ENCODE results near the gene TRIM26. TPM values are rescaled to one million over a fixed set of nuclear protein-coding genes. Genes with fewer than 3 reads are reported as not detected.

TRIM26 gene
- polyA plus RNA-seq, 3 donors: 16.4 to 26.4 (median 26.0) TPM

DNA sequence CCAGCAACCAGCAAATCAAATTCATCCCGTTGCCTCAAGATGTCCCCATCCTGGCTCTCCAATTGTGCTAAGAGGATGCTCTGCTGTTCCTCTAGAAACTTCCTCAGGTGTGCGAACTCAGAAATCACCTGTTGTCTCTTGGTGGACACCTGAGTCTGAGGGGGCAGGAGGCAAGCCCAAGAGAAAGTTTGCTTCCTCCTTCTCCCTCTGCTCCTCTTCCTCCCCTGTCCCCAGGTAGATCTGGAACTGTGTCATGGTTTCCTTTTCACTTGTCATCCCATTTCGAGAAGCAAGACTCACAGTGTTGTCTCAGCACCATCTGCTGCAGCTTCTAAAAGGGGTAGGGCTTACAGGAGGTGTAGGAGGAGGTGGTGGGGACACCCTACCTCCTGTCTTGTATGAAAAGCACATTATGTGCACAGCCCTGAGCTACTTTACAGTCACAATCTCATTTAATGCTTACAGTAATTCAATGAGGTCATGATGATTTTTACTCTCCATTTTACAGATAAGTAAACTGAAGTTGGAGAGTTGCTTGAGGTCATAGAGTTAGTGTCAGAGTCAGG, 54.6 kb downstream of the TRIM26 start:
- H3K9me3 Mint-ChIP-seq: no peaks in the 10 kb centered on the region
- DNase-seq: no peak
- no peak overlapping the region for H3K9ac ChIP-seq (ENCODE audit: insufficient read depth, low read length, poor library complexity, severe bottlenecking)
- intact Hi-C loops (cut with micrococcal nuclease): no loop called here
- TF ChIP-seq, protein P1, sequence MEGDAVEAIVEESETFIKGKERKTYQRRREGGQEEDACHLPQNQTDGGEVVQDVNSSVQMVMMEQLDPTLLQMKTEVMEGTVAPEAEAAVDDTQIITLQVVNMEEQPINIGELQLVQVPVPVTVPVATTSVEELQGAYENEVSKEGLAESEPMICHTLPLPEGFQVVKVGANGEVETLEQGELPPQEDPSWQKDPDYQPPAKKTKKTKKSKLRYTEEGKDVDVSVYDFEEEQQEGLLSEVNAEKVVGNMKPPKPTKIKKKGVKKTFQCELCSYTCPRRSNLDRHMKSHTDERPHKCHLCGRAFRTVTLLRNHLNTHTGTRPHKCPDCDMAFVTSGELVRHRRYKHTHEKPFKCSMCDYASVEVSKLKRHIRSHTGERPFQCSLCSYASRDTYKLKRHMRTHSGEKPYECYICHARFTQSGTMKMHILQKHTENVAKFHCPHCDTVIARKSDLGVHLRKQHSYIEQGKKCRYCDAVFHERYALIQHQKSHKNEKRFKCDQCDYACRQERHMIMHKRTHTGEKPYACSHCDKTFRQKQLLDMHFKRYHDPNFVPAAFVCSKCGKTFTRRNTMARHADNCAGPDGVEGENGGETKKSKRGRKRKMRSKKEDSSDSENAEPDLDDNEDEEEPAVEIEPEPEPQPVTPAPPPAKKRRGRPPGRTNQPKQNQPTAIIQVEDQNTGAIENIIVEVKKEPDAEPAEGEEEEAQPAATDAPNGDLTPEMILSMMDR (IDR thresholded peaks at IDR 0.05): no peak
- H3K4me1 Mint-ChIP-seq: peaks cover 17% of the 10 kb centered on the region
- no peaks in the 10 kb centered on the region for H3K36me3 ChIP-seq (replicated peaks in 1 of 2; ENCODE audit: control insufficient read depth in 1 of 2, insufficient read depth in 2 of 2, low read length in 2 of 2)
- no peak overlapping the region for H3K4me3 Mint-ChIP-seq
- H4K20me1 ChIP-seq (ENCODE audit: insufficient read depth, low read length): no peaks in the 10 kb centered on the region
- WGBS (ENCODE audit: insufficient coverage): 87% methylated on average over 2 of the region's 3 CpGs
- no peaks in the 10 kb centered on the region for H3K27me3 ChIP-seq (ENCODE audit: control insufficient read depth in 2 of 2, insufficient read depth in 2 of 2, low read length in 2 of 2)
- peaks cover 0 to 8% (median 5%) of the 10 kb centered on the region in 3 donors for H3K27me3 Mint-ChIP-seq (ENCODE audit: low read depth in 3 of 3)
- H3K36me3 Mint-ChIP-seq: no peaks in the 10 kb centered on the region
- H3K27ac Mint-ChIP-seq: peak overlapping the region in 1 of 7 donors; percentile 1
- no peak overlapping the region for H3K4me2 ChIP-seq (replicated peaks; ENCODE audit: extremely low read depth, low read length, poor library complexity, severe bottlenecking)
- H3K27ac ChIP-seq (ENCODE audit: low read depth in 1 of 2, low read length in 2 of 2): no peak overlapping the region
- H3K79me2 ChIP-seq (ENCODE audit: insufficient read depth, low read length): no peaks in the 10 kb centered on the region
- no peaks in the 10 kb centered on the region for H3K9me3 ChIP-seq (replicated peaks in 1 of 2; ENCODE audit: control insufficient read depth in 1 of 2, insufficient read depth in 1 of 2, low read length in 2 of 2)
- H2AFZ ChIP-seq (ENCODE audit: insufficient read depth, low read depth, low read length, poor library complexity, severe bottlenecking): no peak overlapping the region
- peaks cover 23 to 24% of the 10 kb centered on the region in 2 donors for H3K4me1 ChIP-seq (ENCODE audit: control insufficient read depth in 1 of 2, insufficient read depth in 2 of 2, low read length in 2 of 2)
- no peak overlapping the region for H3K4me3 ChIP-seq (replicated peaks in 1 of 3; ENCODE audit: low read depth in 2 of 3, low read length in 3 of 3)

DNA sequence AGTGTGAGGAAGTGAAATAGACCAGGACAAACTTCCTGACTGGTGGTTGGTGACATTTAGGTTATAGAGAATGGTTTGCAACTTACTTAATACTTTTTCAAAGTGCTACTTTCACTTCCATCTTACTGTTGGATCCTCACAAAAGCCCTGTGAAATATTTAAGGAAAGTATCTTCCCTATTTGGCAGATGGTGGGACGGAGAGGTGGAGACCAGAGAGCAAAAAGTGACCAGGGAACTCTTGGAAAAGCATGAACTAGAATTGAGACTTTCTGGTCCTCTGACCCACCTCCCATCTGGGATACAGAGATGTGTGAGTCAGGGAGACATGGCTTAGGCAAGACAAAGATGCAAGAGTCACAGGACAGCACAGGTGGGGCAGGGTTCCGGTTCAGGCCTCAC, 55.2 kb downstream of the TRIM26 start:
- no peaks in the 10 kb centered on the region for H3K79me2 ChIP-seq (ENCODE audit: insufficient read depth, low read length)
- H3K9me3 ChIP-seq (replicated peaks in 1 of 2; ENCODE audit: control insufficient read depth in 1 of 2, insufficient read depth in 1 of 2, low read length in 2 of 2): no peaks in the 10 kb centered on the region
- no peaks in the 10 kb centered on the region for H3K27me3 ChIP-seq (ENCODE audit: control insufficient read depth in 2 of 2, insufficient read depth in 2 of 2, low read length in 2 of 2)
- WGBS (ENCODE audit: insufficient coverage): 14% methylated on average over 2 of the region's 2 CpGs
- TF ChIP-seq, protein P1 (IDR thresholded peaks at IDR 0.05): no peak
- H3K4me2 ChIP-seq (replicated peaks; ENCODE audit: extremely low read depth, low read length, poor library complexity, severe bottlenecking): peak overlapping the region; percentile 3
- H3K9ac ChIP-seq (ENCODE audit: insufficient read depth, low read length, poor library complexity, severe bottlenecking): no peak overlapping the region
- Mint-ChIP-seq H3K4me1 (peaks cover 22% of the 10 kb centered on the region), H3K4me3 (no peak overlapping the region), H3K27ac (peak overlapping the region in 2 of 7 donors; percentile 1 to 21), H3K9me3 (no peaks in the 10 kb centered on the region), H3K27me3 (ENCODE audit: low read depth in 3 of 3) (peaks cover 0 to 6% (median 4%) of the 10 kb centered on the region in 3 donors), H3K36me3 (no peaks in the 10 kb centered on the region)
- no peak for DNase-seq
- no peaks in the 10 kb centered on the region for H4K20me1 ChIP-seq (ENCODE audit: insufficient read depth, low read length)
- H3K4me1 ChIP-seq (ENCODE audit: control insufficient read depth in 1 of 2, insufficient read depth in 2 of 2, low read length in 2 of 2): peaks cover 28 to 29% of the 10 kb centered on the region in 2 donors
- H3K4me3 ChIP-seq (replicated peaks in 1 of 3; ENCODE audit: low read depth in 2 of 3, low read length in 3 of 3): no peak overlapping the region
- no peak overlapping the region for H2AFZ ChIP-seq (ENCODE audit: insufficient read depth, low read depth, low read length, poor library complexity, severe bottlenecking)
- intact Hi-C loops (cut with micrococcal nuclease): no loop called here
- no peak overlapping the region for H3K27ac ChIP-seq (ENCODE audit: low read depth in 1 of 2, low read length in 2 of 2)
- no peaks in the 10 kb centered on the region for H3K36me3 ChIP-seq (replicated peaks in 1 of 2; ENCODE audit: control insufficient read depth in 1 of 2, insufficient read depth in 2 of 2, low read length in 2 of 2)

Data from CD14-positive monocyte (primary cell).